ENCODE results near the gene FARP1. TPM values are rescaled to one million over a fixed set of nuclear protein-coding genes. Genes with fewer than 3 reads are reported as not detected.
A peak's percentile ranks its signal among the peaks of the same experiment; 100 is the strongest.

The FARP1 gene, protein sequence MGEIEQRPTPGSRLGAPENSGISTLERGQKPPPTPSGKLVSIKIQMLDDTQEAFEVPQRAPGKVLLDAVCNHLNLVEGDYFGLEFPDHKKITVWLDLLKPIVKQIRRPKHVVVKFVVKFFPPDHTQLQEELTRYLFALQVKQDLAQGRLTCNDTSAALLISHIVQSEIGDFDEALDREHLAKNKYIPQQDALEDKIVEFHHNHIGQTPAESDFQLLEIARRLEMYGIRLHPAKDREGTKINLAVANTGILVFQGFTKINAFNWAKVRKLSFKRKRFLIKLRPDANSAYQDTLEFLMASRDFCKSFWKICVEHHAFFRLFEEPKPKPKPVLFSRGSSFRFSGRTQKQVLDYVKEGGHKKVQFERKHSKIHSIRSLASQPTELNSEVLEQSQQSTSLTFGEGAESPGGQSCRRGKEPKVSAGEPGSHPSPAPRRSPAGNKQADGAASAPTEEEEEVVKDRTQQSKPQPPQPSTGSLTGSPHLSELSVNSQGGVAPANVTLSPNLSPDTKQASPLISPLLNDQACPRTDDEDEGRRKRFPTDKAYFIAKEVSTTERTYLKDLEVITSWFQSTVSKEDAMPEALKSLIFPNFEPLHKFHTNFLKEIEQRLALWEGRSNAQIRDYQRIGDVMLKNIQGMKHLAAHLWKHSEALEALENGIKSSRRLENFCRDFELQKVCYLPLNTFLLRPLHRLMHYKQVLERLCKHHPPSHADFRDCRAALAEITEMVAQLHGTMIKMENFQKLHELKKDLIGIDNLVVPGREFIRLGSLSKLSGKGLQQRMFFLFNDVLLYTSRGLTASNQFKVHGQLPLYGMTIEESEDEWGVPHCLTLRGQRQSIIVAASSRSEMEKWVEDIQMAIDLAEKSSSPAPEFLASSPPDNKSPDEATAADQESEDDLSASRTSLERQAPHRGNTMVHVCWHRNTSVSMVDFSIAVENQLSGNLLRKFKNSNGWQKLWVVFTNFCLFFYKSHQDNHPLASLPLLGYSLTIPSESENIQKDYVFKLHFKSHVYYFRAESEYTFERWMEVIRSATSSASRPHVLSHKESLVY
- total RNA-seq (2021; fragmentation: NEBNext Ultra II Directional; extraction: Animal tissue kit (Norgen Biotek cat#: 25700)): 97.9 and 104 TPM in 2 replicates
- 24.7 and 29.6 TPM in 2 replicates for polyA plus RNA-seq (2011; rRNA removed)
- polyA plus RNA-seq (2011; cell fraction: cytosol; rRNA removed): 29.0 TPM
- polyA plus RNA-seq (2011; cell fraction: nucleus; rRNA removed): 68.0 TPM
- polyA plus RNA-seq (2012, experiment 1 of 2): 56.1 to 128 TPM (median 79.3 TPM) in 4 replicates
- 25.3 TPM for polyA plus RNA-seq (2012, experiment 2 of 2)
- 65.6 TPM for polyA plus RNA-seq (2013, experiment 1 of 2)
- 69.0 TPM for polyA plus RNA-seq (2013, experiment 2 of 2)
- polyA minus RNA-seq (2011; rRNA and poly(A)+ RNA removed): 87.0 and 138 TPM in 2 replicates
- 81.0 TPM for polyA minus RNA-seq (2011; cell fraction: cytosol; rRNA and poly(A)+ RNA removed)
- polyA minus RNA-seq (2011; cell fraction: nucleus; rRNA and poly(A)+ RNA removed): 137 TPM
- long read RNA-seq, experiment 1, full-length matches to known transcripts: 5 of 75 reads
- long read RNA-seq, experiment 1, partial matches to known transcripts: 43 of 75 reads
- long read RNA-seq, experiment 1, other reads (novel, unspliced or antisense): 27 of 75 reads
- long read RNA-seq, experiment 2, partial matches to known transcripts: 2 of 5 reads
- long read RNA-seq, experiment 2, other reads (novel, unspliced or antisense): 3 of 5 reads

DNA sequence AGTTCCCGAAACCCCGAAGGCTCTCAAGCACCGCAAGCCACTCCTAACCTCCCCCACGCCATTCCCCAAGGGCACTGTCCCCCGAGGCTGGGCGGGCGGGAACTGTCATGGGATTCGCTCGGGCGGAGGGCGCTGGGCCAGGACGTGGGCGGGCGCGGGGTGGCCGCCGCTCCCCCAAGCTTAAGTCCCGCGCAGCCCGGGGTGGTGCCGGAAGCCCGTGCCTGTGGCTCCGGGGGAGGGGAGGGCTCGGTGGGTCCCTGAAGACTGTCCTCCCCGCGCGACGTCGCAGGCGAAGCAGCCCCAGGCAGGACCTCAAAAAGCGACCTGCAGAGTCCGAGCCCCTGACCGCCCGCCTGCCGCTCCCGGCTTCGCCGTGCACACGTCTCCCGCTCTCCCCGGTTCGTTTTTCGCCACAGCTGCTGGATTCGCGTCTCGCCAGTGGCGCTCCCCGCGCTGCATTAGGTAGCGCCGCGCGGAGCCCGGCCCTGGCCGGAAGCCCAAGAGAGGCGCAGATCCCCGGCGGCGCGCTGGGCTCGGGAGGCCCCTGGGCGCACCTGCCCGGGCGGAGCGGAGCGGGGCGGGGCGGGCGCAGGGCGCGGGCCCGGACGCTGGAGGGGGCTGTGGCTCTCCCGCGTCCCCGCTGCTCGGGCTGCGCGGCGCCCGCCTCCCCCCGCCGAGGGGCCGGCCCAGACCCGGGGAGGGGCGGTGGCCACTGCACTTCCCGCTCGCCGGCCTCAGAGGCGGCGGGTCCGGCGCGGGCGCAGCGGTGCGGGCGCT lies at the start of gene FARP1:
Gene FARP1 (plus strand): TSS at position 715 of the 777 bp plus-strand sequence. CDS start 70,149 bp downstream, outside the sequence.
- H3K56ac ChIP-seq (replicated peaks; ENCODE audit: insufficient read length, low read depth, low read length): peak within 1 kb of the TSS; percentile 60
- H4K20me1 ChIP-seq (replicated peaks in 1 of 2; ENCODE audit: control insufficient read depth in 1 of 2, insufficient read depth in 2 of 2, low read length in 2 of 2): peaks cover 2 to 5% of the 10 kb centered on the region in 2 experiments
- peak within 1 kb of the TSS; percentile 70 for H3K4ac ChIP-seq (replicated peaks; ENCODE audit: insufficient read length, low read depth, low read length)
- H3K79me2 ChIP-seq (ENCODE audit: control insufficient read depth in 1 of 2, insufficient read depth in 2 of 2, low read length in 2 of 2): peaks cover 0 to 36% of the 10 kb centered on the region in 2 experiments; a peak in 2 of 4 replicates
- H3K4me2 ChIP-seq (ENCODE audit: insufficient read depth in 1 of 2, low read depth in 2 of 2, low read length in 2 of 2): peak within 1 kb of the TSS; percentile 82 to 98
- DNase-seq (ENCODE audit: low read depth in 1 of 2, low spot score in 2 of 2) (peak in 1 of 2 experiments; percentile 87), FAIRE-seq (no peak)
- peaks cover 9 to 22% (median 16%) of the 10 kb centered on the region in 4 experiments for H3K4me1 ChIP-seq (replicated peaks in 1 of 4; ENCODE audit: control insufficient read depth in 3 of 4, insufficient read depth in 4 of 4, low read length in 3 of 4)
- H3K9me3 ChIP-seq (ENCODE audit: insufficient read depth in 2 of 2, low read depth in 1 of 2, low read length in 1 of 2): no peaks in the 10 kb centered on the region
- H3K79me1 ChIP-seq (ENCODE audit: low read depth, low read length): no peaks in the 10 kb centered on the region; the same call in 1 of the 2 replicates
- H3K27ac ChIP-seq (ENCODE audit: low read depth, low read length): no peak within 1 kb of the TSS; the same call in 1 of the 2 replicates
- H4K8ac ChIP-seq (ENCODE audit: extremely low read depth, insufficient read depth, low read length): peak within 1 kb of the TSS; percentile 84
- no peak within 1 kb of the TSS for H3K14ac ChIP-seq (ENCODE audit: insufficient read length)
- H2BK120ac ChIP-seq (replicated peaks; ENCODE audit: low read depth, low read length): no peak within 1 kb of the TSS
- H3K18ac ChIP-seq (ENCODE audit: extremely low read depth, low read length): peak within 1 kb of the TSS; percentile 38
- peak within 1 kb of the TSS; percentile 61; the same call in 1 of the 2 replicates for H2BK12ac ChIP-seq (ENCODE audit: low read depth, low read length)
- no peak within 1 kb of the TSS for H3K23ac ChIP-seq (ENCODE audit: insufficient read length)
- H3K23me2 ChIP-seq (ENCODE audit: low read depth, low read length): peaks cover 16% of the 10 kb centered on the region
- WGBS, 2 experiments (ENCODE audit: extremely low coverage in 1 of 2, insufficient coverage in 1 of 2, insufficient read length in 1 of 2, insufficient replicate concordance in 2 of 2, low coverage in 1 of 2, low lambda C conversion rate in 2 of 2, missing lambda C conversion rate in 1 of 2): 3% methylated on average over 35 of the region's 98 CpGs; no CpG with 5 or more reads in 1 of the 2 experiments
- H3K9ac ChIP-seq (replicated peaks in 1 of 4; ENCODE audit: extremely low read depth in 1 of 4, low read depth in 3 of 4, low read length in 3 of 4): peak within 1 kb of the TSS; percentile 8 to 75 (median 56); a peak in 6 of 7 replicates
- peak within 1 kb of the TSS; percentile 58 to 99 (median 77) for H3K4me3 ChIP-seq (ENCODE audit: extremely low read depth in 1 of 4, insufficient read depth in 2 of 4, low read depth in 3 of 4, low read length in 4 of 4)
- H2AK5ac ChIP-seq (ENCODE audit: low read depth, low read length): no peak within 1 kb of the TSS
- H2AFZ ChIP-seq (ENCODE audit: low read length): peak within 1 kb of the TSS; percentile 48; the same call in 1 of the 2 replicates
- peaks cover 0 to 12% (median 8%) of the 10 kb centered on the region in 4 experiments; a peak in 5 of 7 replicates for H3K27me3 ChIP-seq (replicated peaks in 1 of 4; ENCODE audit: control insufficient read depth in 3 of 4, extremely low read depth in 1 of 4, insufficient read depth in 3 of 4, low read length in 3 of 4)
- H2BK5ac ChIP-seq (ENCODE audit: low read depth, low read length): peak within 1 kb of the TSS; percentile 41; the same call in 1 of the 2 replicates
- CTCF ChIA-PET (ENCODE audit: partially characterized antibody): interaction anchor here (1.3 to 2.1 kb wide), 4 partner anchors 11 to 302 kb away, joined by 5 to 10 read pairs (median 6); no protein-coding TSS in a partner anchor
- H2BK15ac ChIP-seq (ENCODE audit: low read length): 0 out of 2 replicates have a peak within 1 kb of the TSS, but pooled peaks have one; percentile 61
- POLR2A ChIA-PET (ENCODE audit: partially characterized antibody): interaction anchor here (0.7 to 1.5 kb wide), 5 partner anchors 9 to 285 kb away, joined by 3 to 4 read pairs (median 3); no protein-coding TSS in a partner anchor
- peak within 1 kb of the TSS; percentile 16 for H4K91ac ChIP-seq (replicated peaks; ENCODE audit: insufficient read length, low read length)
- H3K36me3 ChIP-seq (ENCODE audit: control insufficient read depth in 2 of 4, insufficient read depth in 4 of 4, low read length in 3 of 4): no peaks in the 10 kb centered on the region
- peak within 1 kb of the TSS; percentile 41 for H4K5ac ChIP-seq (ENCODE audit: insufficient read length, low read depth, low read length)
- peak within 1 kb of the TSS; percentile 29; the same call in 1 of the 2 replicates for H2BK20ac ChIP-seq (ENCODE audit: low read length)
- no peak for TF ChIP-seq YY1 (IDR thresholded peaks at IDR 0.05; ENCODE audit: low read depth, low read length)
- no peak for TF ChIP-seq CREB1 (IDR thresholded peaks at IDR 0.05)

All from H1 (cell line).